ACHN (cell line): ENCODE data around the gene MAGI2.
A peak's percentile ranks its signal among the peaks of the same experiment; 100 is the strongest.

Experiments used
- DNase-seq: peaks from one replicate; pipeline ENCODE4 v3.0.0-alpha.2; 2015
- in situ Hi-C: cut with HindIII; loops from 2 replicates; pipeline ENCODE4 v1.10.0; 2017; ENCODE audit warnings: low sequenced_read_pairs, low pct_ligation_motif_present, low pct_unique_long_range_greater_than_20kb

MAGI2 gene

GRCh38 chr7:79332091-79332490 is 121.4 kb downstream of the MAGI2 start:
- DNase-seq = no peak
- in situ Hi-C loops = no loop called here

- in situ Hi-C loops = no loop called here
- no peak for DNase-seq
Observed at GRCh38 chr7:79329464-79329863, 124.0 kb downstream of the MAGI2 start.

GRCh38 chr7:79320741-79321473 is 132.6 kb downstream of the MAGI2 start:
- in situ Hi-C loops = no loop called here
- no peak for DNase-seq

GRCh38 chr7:79319369-79319768 is 134.1 kb downstream of the MAGI2 start:
- in situ Hi-C loops = no loop called here
- DNase-seq = no peak

- peak; percentile 86 for DNase-seq
- in situ Hi-C loops = no loop called here
Observed at GRCh38 chr7:79317728-79318127, 135.7 kb downstream of the MAGI2 start.

GRCh38 chr7:79312022-79312421 is 141.4 kb downstream of the MAGI2 start:
- DNase-seq = no peak
- in situ Hi-C loops = no loop called here

GRCh38 chr7:79308192-79308591 is 145.3 kb downstream of the MAGI2 start:
- in situ Hi-C loops = no loop called here
- no peak for DNase-seq

GRCh38 chr7:79307376-79307775 is 146.1 kb downstream of the MAGI2 start:
- no peak for DNase-seq
- in situ Hi-C loops = no loop called here

GRCh38 chr7:79304711-79305110 is 148.8 kb downstream of the MAGI2 start:
- in situ Hi-C loops = no loop called here
- DNase-seq = no peak

- in situ Hi-C loops = no loop called here
- DNase-seq = no peak
Observed at GRCh38 chr7:79302293-79302692, 151.2 kb downstream of the MAGI2 start.

GRCh38 chr7:79301419-79301818 is 152.0 kb downstream of the MAGI2 start:
- no peak for DNase-seq
- in situ Hi-C loops = no loop called here

GRCh38 chr7:79300573-79300972 is 152.9 kb downstream of the MAGI2 start:
- DNase-seq = no peak
- in situ Hi-C loops = no loop called here

GRCh38 chr7:79298145-79298760 is 155.2 kb downstream of the MAGI2 start:
- DNase-seq = peak; percentile 75
- in situ Hi-C loops = loop anchor here (25.0 kb wide), 1 partner anchor 739 kb away; no protein-coding TSS in a partner anchor

GRCh38 chr7:79296553-79297320 is 156.7 kb downstream of the MAGI2 start:
- no peak for DNase-seq
- in situ Hi-C loops = loop anchor here (25.0 kb wide), 1 partner anchor 741 kb away; no protein-coding TSS in a partner anchor

GRCh38 chr7:79293655-79294142 is 159.8 kb downstream of the MAGI2 start:
- no peak for DNase-seq
- in situ Hi-C loops = loop anchor here (25.0 kb wide), 1 partner anchor 744 kb away; no protein-coding TSS in a partner anchor

- no peak for DNase-seq
- in situ Hi-C loops = loop anchor here (25.0 kb wide), 1 partner anchor 744 kb away; no protein-coding TSS in a partner anchor
Observed at GRCh38 chr7:79292834-79293233, 160.6 kb downstream of the MAGI2 start.

GRCh38 chr7:79291498-79291865 is 162.0 kb downstream of the MAGI2 start:
- DNase-seq = no peak
- in situ Hi-C loops = loop anchor here (25.0 kb wide), 1 partner anchor 746 kb away; no protein-coding TSS in a partner anchor

- DNase-seq = no peak
Observed at GRCh38 chr7:79290841-79291497, 162.5 kb downstream of the MAGI2 start.

More at GRCh38 chr7:79290841-79291497, 162.5 kb downstream of the MAGI2 start:
- in situ Hi-C loops = loop anchor here (25.0 kb wide), 1 partner anchor 746 kb away; no protein-coding TSS in a partner anchor
